Measurements from ENCODE around the gene MAP3K13. TPM values are rescaled to one million over a fixed set of nuclear protein-coding genes. Genes with fewer than 3 reads are reported as not detected.
"Not testable (repeated sequence)": the region's sequence is repeated elsewhere in the genome, so short reads cannot be mapped to it uniquely, and the experiment has no call there.

MAP3K13 gene
- total and polyA plus RNA-seq, 2 donors, result 16.4 to 33.5 TPM

GRCh38 chr3:185466123-185466522 is 103.2 kb downstream of the MAP3K13 start:
- WGBS, result 94% methylated on average over 5 of the region's 5 CpGs
- H3K4me1 ChIP-seq (ENCODE audit: insufficient read depth); H3K27ac ChIP-seq (ENCODE audit: low read depth); H3K36me3 ChIP-seq (ENCODE audit: insufficient read depth); H3K4me3 ChIP-seq (ENCODE audit: low read depth, low read length); DNase-seq (ENCODE audit: extremely low spot score): not testable (repeated sequence)

- Histone ChIP-seq H3K27ac (ENCODE audit: low read depth) (no peak overlapping the region), H3K4me1 (ENCODE audit: insufficient read depth) (no peaks in the 10 kb centered on the region), H3K4me3 (ENCODE audit: low read depth, low read length) (no peak overlapping the region), H3K36me3 (ENCODE audit: insufficient read depth) (no peaks in the 10 kb centered on the region)
- DNase-seq (ENCODE audit: extremely low spot score), result no peak
- 26% methylated on average over 3 of the region's 3 CpGs for WGBS
Observed at GRCh38 chr3:185469542-185469941, 106.6 kb downstream of the MAP3K13 start.

- no peaks in the 10 kb centered on the region for H3K4me1 ChIP-seq (ENCODE audit: insufficient read depth)
- DNase-seq (ENCODE audit: extremely low spot score), result no peak
- no peak overlapping the region for H3K27ac ChIP-seq (ENCODE audit: low read depth)
- H3K36me3 ChIP-seq (ENCODE audit: insufficient read depth), result no peaks in the 10 kb centered on the region
- 74% methylated on average over 3 of the region's 3 CpGs for WGBS
- H3K4me3 ChIP-seq (ENCODE audit: low read depth, low read length), result no peak overlapping the region
Observed at GRCh38 chr3:185470323-185470722, 107.4 kb downstream of the MAP3K13 start.

- H3K4me1 ChIP-seq (ENCODE audit: insufficient read depth), result no peaks in the 10 kb centered on the region
- H3K4me3 ChIP-seq (ENCODE audit: low read depth, low read length), result no peak overlapping the region
- WGBS, result 88% methylated on average over 15 of the region's 15 CpGs
- no peak for DNase-seq (ENCODE audit: extremely low spot score)
- no peak overlapping the region for H3K27ac ChIP-seq (ENCODE audit: low read depth)
- no peaks in the 10 kb centered on the region for H3K36me3 ChIP-seq (ENCODE audit: insufficient read depth)
Observed at GRCh38 chr3:185473290-185473815, 110.4 kb downstream of the MAP3K13 start.

GRCh38 chr3:185474922-185475321 is 112.0 kb downstream of the MAP3K13 start:
- not testable (repeated sequence) for H3K27ac ChIP-seq (ENCODE audit: low read depth); H3K4me3 ChIP-seq (ENCODE audit: low read depth, low read length); H3K4me1 ChIP-seq (ENCODE audit: insufficient read depth); DNase-seq (ENCODE audit: extremely low spot score); H3K36me3 ChIP-seq (ENCODE audit: insufficient read depth)
- 99% methylated on average over 6 of the region's 6 CpGs for WGBS

GRCh38 chr3:185477316-185477715 is 114.4 kb downstream of the MAP3K13 start:
- Histone ChIP-seq H3K27ac (ENCODE audit: low read depth) (no peak overlapping the region), H3K4me1 (ENCODE audit: insufficient read depth) (no peaks in the 10 kb centered on the region), H3K36me3 (ENCODE audit: insufficient read depth) (peaks cover 2% of the 10 kb centered on the region), H3K4me3 (ENCODE audit: low read depth, low read length) (no peak overlapping the region)
- WGBS, result 86% methylated on average over 3 of the region's 3 CpGs
- DNase-seq (ENCODE audit: extremely low spot score), result no peak

GRCh38 chr3:185479373-185479945 is 116.5 kb downstream of the MAP3K13 start:
- no peaks in the 10 kb centered on the region for H3K4me1 ChIP-seq (ENCODE audit: insufficient read depth)
- peaks cover 3% of the 10 kb centered on the region for H3K36me3 ChIP-seq (ENCODE audit: insufficient read depth)
- no peak overlapping the region for H3K27ac ChIP-seq (ENCODE audit: low read depth)
- H3K4me3 ChIP-seq (ENCODE audit: low read depth, low read length), result no peak overlapping the region
- 94% methylated on average over 2 of the region's 2 CpGs for WGBS
- no peak for DNase-seq (ENCODE audit: extremely low spot score)

- Histone ChIP-seq H3K36me3 (ENCODE audit: insufficient read depth) (peaks cover 3% of the 10 kb centered on the region), H3K4me3 (ENCODE audit: low read depth, low read length) (no peak overlapping the region), H3K27ac (ENCODE audit: low read depth) (no peak overlapping the region), H3K4me1 (ENCODE audit: insufficient read depth) (no peaks in the 10 kb centered on the region)
- DNase-seq (ENCODE audit: extremely low spot score), result no peak
- 75% methylated on average over 3 of the region's 3 CpGs for WGBS
Observed at GRCh38 chr3:185484296-185484695, 121.4 kb downstream of the MAP3K13 start.

- H3K27ac ChIP-seq (ENCODE audit: low read depth), result no peak overlapping the region
- H3K4me3 ChIP-seq (ENCODE audit: low read depth, low read length), result no peak overlapping the region
- H3K4me1 ChIP-seq (ENCODE audit: insufficient read depth), result no peaks in the 10 kb centered on the region
- WGBS, result 95% methylated on average over 5 of the region's 5 CpGs
- no peak for DNase-seq (ENCODE audit: extremely low spot score)
- peaks cover 2% of the 10 kb centered on the region for H3K36me3 ChIP-seq (ENCODE audit: insufficient read depth)
Observed at GRCh38 chr3:185486394-185486793, 123.5 kb downstream of the MAP3K13 start.

- Histone ChIP-seq H3K4me1 (ENCODE audit: insufficient read depth) (no peaks in the 10 kb centered on the region), H3K4me3 (ENCODE audit: low read depth, low read length) (no peak overlapping the region), H3K36me3 (ENCODE audit: insufficient read depth) (no peaks in the 10 kb centered on the region), H3K27ac (ENCODE audit: low read depth) (no peak overlapping the region)
- WGBS, result 95% methylated on average over 5 of the region's 5 CpGs
- DNase-seq (ENCODE audit: extremely low spot score), result no peak
Observed at GRCh38 chr3:185488465-185488864, 125.5 kb downstream of the MAP3K13 start.

GRCh38 chr3:185489462-185489861 is 126.5 kb downstream of the MAP3K13 start:
- H3K4me3 ChIP-seq (ENCODE audit: low read depth, low read length), result no peak overlapping the region
- no peaks in the 10 kb centered on the region for H3K4me1 ChIP-seq (ENCODE audit: insufficient read depth)
- DNase-seq (ENCODE audit: extremely low spot score), result no peak
- H3K27ac ChIP-seq (ENCODE audit: low read depth), result no peak overlapping the region
- 78% methylated on average over 3 of the region's 3 CpGs for WGBS
- no peaks in the 10 kb centered on the region for H3K36me3 ChIP-seq (ENCODE audit: insufficient read depth)

GRCh38 chr3:185490241-185490640 is 127.3 kb downstream of the MAP3K13 start:
- Histone ChIP-seq H3K4me3 (ENCODE audit: low read depth, low read length) (no peak overlapping the region), H3K36me3 (ENCODE audit: insufficient read depth) (no peaks in the 10 kb centered on the region), H3K4me1 (ENCODE audit: insufficient read depth) (no peaks in the 10 kb centered on the region), H3K27ac (ENCODE audit: low read depth) (no peak overlapping the region)
- 92% methylated on average over 4 of the region's 4 CpGs for WGBS
- DNase-seq (ENCODE audit: extremely low spot score), result no peak

- DNase-seq (ENCODE audit: extremely low spot score), result peak; percentile 70
- H3K4me1 ChIP-seq (ENCODE audit: insufficient read depth), result peaks cover 2% of the 10 kb centered on the region
- no peaks in the 10 kb centered on the region for H3K36me3 ChIP-seq (ENCODE audit: insufficient read depth)
- peak within 1 kb of the TSS; percentile 64 for H3K27ac ChIP-seq (ENCODE audit: low read depth)
- under 1% methylated on average over 82 of the region's 82 CpGs for WGBS
- peak within 1 kb of the TSS; percentile 76 for H3K4me3 ChIP-seq (ENCODE audit: low read depth, low read length)
Observed at GRCh38 chr3:185498503-185499396, 135.8 kb downstream of the MAP3K13 start, which contains the start of gene TMEM41A. TMEM41A (minus strand) TSS chr3:185499035; CDS start chr3:185498961, 74 bp downstream.

GRCh38 chr3:185502987-185503386 is 140.1 kb downstream of the MAP3K13 start:
- 79% methylated on average over 3 of the region's 3 CpGs for WGBS
- no peaks in the 10 kb centered on the region for H3K4me1 ChIP-seq (ENCODE audit: insufficient read depth)

More at GRCh38 chr3:185502987-185503386, 140.1 kb downstream of the MAP3K13 start:
- DNase-seq (ENCODE audit: extremely low spot score), result no peak
- Histone ChIP-seq H3K4me3 (ENCODE audit: low read depth, low read length) (no peak overlapping the region), H3K36me3 (ENCODE audit: insufficient read depth) (no peaks in the 10 kb centered on the region), H3K27ac (ENCODE audit: low read depth) (no peak overlapping the region)

All from urinary bladder (tissue), 4 donors.